HepG2 (cell line): ENCODE results near the gene STX10. TPM values are rescaled to one million over a fixed set of nuclear protein-coding genes. Genes with fewer than 3 reads are reported as not detected.

Source experiments
- AGO1 ChIP-seq: fragments of 200-400 bp; formaldehyde crosslinking; IDR thresholded peaks from 2 replicates; pipeline ENCODE4 v1.6.1; 2017; ENCODE audit warnings: mild to moderate bottlenecking, low read depth, low read length, moderate library complexity; ENCODE audit not compliant: poor library complexity, severe bottlenecking
- AKAP8 ChIP-seq: sonication (generic); formaldehyde crosslinking; IDR thresholded peaks from 2 replicates; pipeline ENCODE4 v1.5.1; 2020; ENCODE audit warnings: mild to moderate bottlenecking, missing genetic modification reagents
- EEA1 ChIP-seq: sonication (generic); formaldehyde crosslinking; IDR thresholded peaks from 2 replicates; pipeline ENCODE4 v1.5.1; 2020; ENCODE audit warnings: mild to moderate bottlenecking, missing genetic modification reagents, borderline replicate concordance
- ELF4 ChIP-seq: sonication (generic); formaldehyde crosslinking; IDR thresholded peaks from 2 replicates; pipeline ENCODE4 v1.5.0; 2020; ENCODE audit warnings: missing genetic modification reagents, mild to moderate bottlenecking, moderate library complexity, borderline replicate concordance
- HDAC1 ChIP-seq: sonication (generic); formaldehyde crosslinking; IDR thresholded peaks from 2 replicates; pipeline ENCODE4 v1.5.1; 2020; ENCODE audit warnings: mild to moderate bottlenecking, missing genetic modification reagents
- HDAC2 ChIP-seq: sonication (generic); formaldehyde crosslinking; IDR thresholded peaks from 2 replicates; pipeline ENCODE4 v1.4.0; 2020; ENCODE audit warnings: missing genetic modification reagents
- SALL1 ChIP-seq: sonication (generic); formaldehyde crosslinking; IDR thresholded peaks from 2 replicates; pipeline ENCODE4 v1.8.0; 2022; ENCODE audit warnings: mild to moderate bottlenecking, missing genetic modification reagents
- SRSF4 ChIP-seq: fragments of 200-400 bp; formaldehyde crosslinking; IDR thresholded peaks from one replicate; pipeline ENCODE4 v1.6.1; 2018; ENCODE audit warnings: mild to moderate bottlenecking, low read depth, low read length, moderate library complexity; ENCODE audit not compliant: poor library complexity, severe bottlenecking
- TBL1XR1 ChIP-seq: fragments of 150-350 bp; IDR thresholded peaks from 2 replicates; pipeline ENCODE4 v1.6.1; 2014; ENCODE audit warnings: borderline replicate concordance, low read length; ENCODE audit not compliant: partially characterized antibody
- ZFY ChIP-seq: sonication (generic); formaldehyde crosslinking; IDR thresholded peaks from 2 replicates; pipeline ENCODE4 v1.4.0; 2020; ENCODE audit warnings: missing genetic modification reagents
- ZNF253 ChIP-seq: sonication (generic); formaldehyde crosslinking; IDR thresholded peaks from 2 replicates; pipeline ENCODE4 v1.8.0; 2022; ENCODE audit warnings: mild to moderate bottlenecking, missing genetic modification reagents, borderline replicate concordance
- ZNF329 ChIP-seq: sonication (generic); formaldehyde crosslinking; IDR thresholded peaks from 2 replicates; pipeline ENCODE4 v1.9.0; 2021; ENCODE audit warnings: low read depth, mild to moderate bottlenecking, missing genetic modification reagents
- ZNF350 ChIP-seq: sonication (generic); formaldehyde crosslinking; IDR thresholded peaks from 2 replicates; pipeline ENCODE4 v1.4.0; 2020; ENCODE audit warnings: mild to moderate bottlenecking, low read depth, missing genetic modification reagents, borderline replicate concordance
- ZNF354B ChIP-seq: sonication (generic); formaldehyde crosslinking; IDR thresholded peaks from 2 replicates; pipeline ENCODE4 v1.8.0; 2022; ENCODE audit warnings: mild to moderate bottlenecking, missing genetic modification reagents
- ZNF431 ChIP-seq: sonication (generic); formaldehyde crosslinking; IDR thresholded peaks from 2 replicates; pipeline ENCODE4 v1.9.0; 2022; ENCODE audit warnings: missing genetic modification reagents, low read depth, mild to moderate bottlenecking, borderline replicate concordance
- ZNF510 ChIP-seq: sonication (generic); formaldehyde crosslinking; IDR thresholded peaks from 2 replicates; pipeline ENCODE4 v1.4.0; 2020; ENCODE audit warnings: low read depth, mild to moderate bottlenecking, missing genetic modification reagents
- ZNF512B ChIP-seq: sonication (generic); formaldehyde crosslinking; IDR thresholded peaks from 2 replicates; pipeline ENCODE4 v1.5.1; 2020; ENCODE audit warnings: missing genetic modification reagents, mild to moderate bottlenecking, borderline replicate concordance
- ZNF550 ChIP-seq: sonication (generic); formaldehyde crosslinking; IDR thresholded peaks from 2 replicates; pipeline ENCODE4 v1.4.0; 2020; ENCODE audit warnings: mild to moderate bottlenecking, missing genetic modification reagents, borderline replicate concordance
- ZNF629 ChIP-seq: sonication (generic); formaldehyde crosslinking; conservative IDR thresholded peaks from 2 replicates; pipeline ENCODE4 v1.5.0; 2020; ENCODE audit warnings: missing genetic modification reagents
- polyA plus RNA-seq, 8 experiments: library from polyadenylated mRNA; depleted of rRNA in 3 of 8; stranded (reverse) in 7 of 8; unstranded in 1 of 8; fragments of >200 nt; fragmentation: Illumina TruSeq in 4 of 8; extraction: Trizol in 4 of 8; gene quantifications; 2 replicates each; pipeline versions ENCODE4 v1.2.1 to v1.2.3, GENCODE V29; 2011 to 2016; ENCODE audit warnings: low read depth in 4 of 8, missing spikeins in 1 of 8, mixed read lengths in 1 of 8; ENCODE audit not compliant: insufficient read depth in 1 of 8
- total RNA-seq, 5 experiments: library from RNA; depleted of rRNA; stranded (reverse); fragments of >200 nt; fragmentation: Illumina TruSeq; extraction: Trizol; gene quantifications; 2 replicates each; pipeline ENCODE4 v1.2.3, GENCODE V29; 2016; ENCODE audit warnings: low read depth in 1 of 5
- TF ChIP-seq, protein P1 (sequence below): sonication (generic); formaldehyde crosslinking; IDR thresholded peaks from 2 replicates; pipeline ENCODE4 v1.4.0; 2020; ENCODE audit warnings: missing genetic modification reagents, borderline replicate concordance

STX10 gene
- total and polyA plus RNA-seq, 2 of the 13 experiments (the other 11 are each of a cell fraction or from before 2014, with no cell fraction given) = 47.9 to 66.4 TPM

DNA sequence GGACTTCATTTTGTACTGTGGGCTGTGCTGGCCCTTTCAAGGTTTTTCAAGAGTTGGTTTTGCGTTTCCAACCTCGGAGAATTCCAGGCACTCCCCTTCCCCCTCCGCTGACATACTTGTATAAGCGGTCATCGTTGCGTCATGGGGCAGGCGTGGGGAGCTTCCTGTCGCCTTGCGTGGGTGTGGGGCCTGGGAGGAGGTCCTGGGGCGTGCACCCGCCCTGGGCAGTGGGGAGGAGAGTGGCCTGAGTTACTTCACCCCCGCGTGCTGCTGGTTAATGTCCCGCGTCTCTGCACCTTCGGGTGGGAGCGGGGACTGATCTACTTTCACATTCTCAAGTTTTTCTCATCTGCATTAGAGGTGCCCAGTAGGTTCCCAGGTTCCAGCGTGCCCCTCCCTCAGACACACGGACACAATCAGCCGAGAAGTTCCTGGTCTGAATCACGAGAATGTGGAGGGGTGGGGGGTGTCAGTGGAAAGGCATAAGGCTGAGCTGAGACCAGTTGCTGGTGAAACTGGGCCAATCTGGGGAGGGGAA, 4.1 kb upstream of the STX10 start (continued):
- no peak for TF ChIP-seq ZNF629 (CRISPR knock-in tag)
- TF ChIP-seq HDAC2 = peak; percentile 42; the same call in 1 of the 2 replicates
- TF ChIP-seq EEA1 = no peak
- TF ChIP-seq, protein P1, sequence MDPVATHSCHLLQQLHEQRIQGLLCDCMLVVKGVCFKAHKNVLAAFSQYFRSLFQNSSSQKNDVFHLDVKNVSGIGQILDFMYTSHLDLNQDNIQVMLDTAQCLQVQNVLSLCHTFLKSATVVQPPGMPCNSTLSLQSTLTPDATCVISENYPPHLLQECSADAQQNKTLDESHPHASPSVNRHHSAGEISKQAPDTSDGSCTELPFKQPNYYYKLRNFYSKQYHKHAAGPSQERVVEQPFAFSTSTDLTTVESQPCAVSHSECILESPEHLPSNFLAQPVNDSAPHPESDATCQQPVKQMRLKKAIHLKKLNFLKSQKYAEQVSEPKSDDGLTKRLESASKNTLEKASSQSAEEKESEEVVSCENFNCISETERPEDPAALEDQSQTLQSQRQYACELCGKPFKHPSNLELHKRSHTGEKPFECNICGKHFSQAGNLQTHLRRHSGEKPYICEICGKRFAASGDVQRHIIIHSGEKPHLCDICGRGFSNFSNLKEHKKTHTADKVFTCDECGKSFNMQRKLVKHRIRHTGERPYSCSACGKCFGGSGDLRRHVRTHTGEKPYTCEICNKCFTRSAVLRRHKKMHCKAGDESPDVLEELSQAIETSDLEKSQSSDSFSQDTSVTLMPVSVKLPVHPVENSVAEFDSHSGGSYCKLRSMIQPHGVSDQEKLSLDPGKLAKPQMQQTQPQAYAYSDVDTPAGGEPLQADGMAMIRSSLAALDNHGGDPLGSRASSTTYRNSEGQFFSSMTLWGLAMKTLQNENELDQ (CRISPR knock-in tag) = no peak
- no peak for TF ChIP-seq ELF4 (CRISPR knock-in tag)
- TF ChIP-seq SRSF4 = no peak
- 0 out of 2 replicates have a peak, but pooled peaks have one; percentile 22 for TF ChIP-seq ZNF512B (CRISPR knock-in tag)
- 0 out of 2 replicates have a peak, but pooled peaks have one; percentile 69 for TF ChIP-seq ZNF253
- TF ChIP-seq ZFY (CRISPR knock-in tag) = no peak
- peak; percentile 51; the same call in 1 of the 2 replicates for TF ChIP-seq SALL1 (CRISPR knock-in tag)
- TF ChIP-seq TBL1XR1 = peak; percentile 1
- peak; percentile 29; the same call in 1 of the 2 replicates for TF ChIP-seq ZNF350 (CRISPR knock-in tag)
- TF ChIP-seq AKAP8 (CRISPR knock-in tag) = 0 out of 2 replicates have a peak, but pooled peaks have one; percentile 5
- TF ChIP-seq ZNF550 (CRISPR knock-in tag) = no peak
- 0 out of 2 replicates have a peak, but pooled peaks have one; percentile 44 for TF ChIP-seq ZNF354B (CRISPR knock-in tag)
- TF ChIP-seq ZNF510 (CRISPR knock-in tag) = no peak
- peak; percentile 55 for TF ChIP-seq HDAC1 (CRISPR knock-in tag)
- no peak for TF ChIP-seq ZNF329
- peak; percentile 95 for TF ChIP-seq AGO1
- TF ChIP-seq ZNF431 = no peak
